Smooth muscle cell (in vitro differentiated cells): ENCODE measurements around the gene CDH24. TPM values are rescaled to one million over a fixed set of nuclear protein-coding genes. Genes with fewer than 3 reads are reported as not detected.

ENCODE experiments used
- DNase-seq: peaks from one replicate; lab custom pipeline; 2025; ENCODE audit not compliant: unreplicated experiment; lab: John Stamatoyannopoulos, UW
- H2AFZ ChIP-seq: fragments of 200-600 bp; sonication (generic); 2 replicates; pipeline ENCODE4 v1.6.0; 2016; ENCODE audit warnings: antibody characterized with exemption, low read depth, mild to moderate bottlenecking
- H3F3A ChIP-seq: fragments of 200-600 bp; sonication (generic); 2 replicates; pipeline ENCODE4 v1.6.0; 2017; ENCODE audit warnings: antibody characterized with exemption, low read depth
- H3K27ac ChIP-seq: fragments of 200-600 bp; sonication (generic); 2 replicates; pipeline ENCODE4 v1.5.1; 2016; ENCODE audit warnings: low read depth, mild to moderate bottlenecking
- H3K27me3 ChIP-seq: fragments of 200-600 bp; sonication (generic); 2 replicates; pipeline ENCODE4 v1.6.1; 2016; ENCODE audit warnings: low read depth, mild to moderate bottlenecking
- H3K36me3 ChIP-seq: fragments of 200-600 bp; sonication (generic); 2 replicates; pipeline ENCODE4 v1.5.1; 2016; ENCODE audit warnings: low read depth
- H3K4me1 ChIP-seq: fragments of 200-600 bp; sonication (generic); 2 replicates; pipeline ENCODE4 v1.5.1; 2016; ENCODE audit warnings: low read depth
- H3K4me2 ChIP-seq: fragments of 200-600 bp; sonication (generic); 2 replicates; pipeline ENCODE4 v1.6.0; 2016; ENCODE audit warnings: mild to moderate bottlenecking
- H3K4me3 ChIP-seq: fragments of 200-600 bp; sonication (generic); 2 replicates; pipeline ENCODE4 v1.5.1; 2016; ENCODE audit warnings: mild to moderate bottlenecking
- H3K79me2 ChIP-seq: fragments of 200-600 bp; sonication (generic); 2 replicates; pipeline ENCODE4 v1.6.0; 2016; ENCODE audit warnings: low read depth, mild to moderate bottlenecking
- H3K9ac ChIP-seq: fragments of 200-600 bp; sonication (generic); 2 replicates; pipeline ENCODE4 v1.6.0; 2016; ENCODE audit warnings: low read depth
- H3K9me3 ChIP-seq: fragments of 200-600 bp; sonication (generic); replicated peaks from 2 replicates; pipeline ENCODE4 v1.5.1; 2016; ENCODE audit warnings: low read depth
- H4K20me1 ChIP-seq: fragments of 200-600 bp; sonication (generic); 2 replicates; pipeline ENCODE4 v1.6.0; 2016; ENCODE audit warnings: low read depth
- CTCF ChIP-seq: fragments of 200-600 bp; sonication (generic); IDR thresholded peaks from 2 replicates; pipeline ENCODE4 v1.5.1; 2017; ENCODE audit warnings: borderline replicate concordance, mild to moderate bottlenecking, antibody characterized with exemption; ENCODE audit not compliant: insufficient read depth, poor library complexity, severe bottlenecking
- WGBS: methylation state at CpG from one replicate; pipeline ENCODE4 v1.1.7; 2016; ENCODE audit warnings: low lambda C conversion rate; 5-methylcytosine and 5-hydroxymethylcytosine counted together
- polyA plus RNA-seq: library from polyadenylated mRNA; unstranded; fragments of >200 nt; fragmentation: Nextera tagmentation; extraction: Ambion mirVana; gene quantifications from 2 replicates; pipeline ENCODE4 v1.2.1, GENCODE V29; 2016
- total RNA-seq: library from RNA; depleted of rRNA; stranded (reverse); fragments of >200 nt; gene quantifications from 2 replicates; pipeline ENCODE4 v1.2.3, GENCODE V29; 2014

CDH24 gene
- total and polyA plus RNA-seq, 2 experiments from 2014 or later, result 5.5 to 6.9 TPM

GRCh38 chr14:23089498-23090253 is 32.4 kb upstream of the CDH24 start:
- no peaks in the 10 kb centered on the region for H3K27me3 ChIP-seq
- H3K4me2 ChIP-seq, result no peak overlapping the region
- peaks cover 82% of the 10 kb centered on the region for H4K20me1 ChIP-seq
- no peak overlapping the region for H3K4me3 ChIP-seq
- no peak for DNase-seq
- no peak overlapping the region for H3K9ac ChIP-seq
- peaks cover 63% of the 10 kb centered on the region for H3K79me2 ChIP-seq
- WGBS, result 88% methylated on average over 12 of the region's 12 CpGs
- H3K36me3 ChIP-seq, result peaks cover 27% of the 10 kb centered on the region
- H3K27ac ChIP-seq, result no peak overlapping the region
- no peak for TF ChIP-seq CTCF
- no peak overlapping the region for H2AFZ ChIP-seq
- no peaks in the 10 kb centered on the region for H3K9me3 ChIP-seq
- H3K4me1 ChIP-seq, result peaks cover 14% of the 10 kb centered on the region
- peaks cover 9% of the 10 kb centered on the region for H3F3A ChIP-seq

GRCh38 chr14:23086565-23086964 is 29.2 kb upstream of the CDH24 start:
- 89% methylated on average over 1 of the region's 1 CpG for WGBS
- Histone ChIP-seq H3K27me3 (no peaks in the 10 kb centered on the region), H4K20me1 (peaks cover 72% of the 10 kb centered on the region), H3K4me3 (no peak overlapping the region), H3K9me3 (no peaks in the 10 kb centered on the region), H3K9ac (no peak overlapping the region), H2AFZ (no peak overlapping the region), H3F3A (peaks cover 15% of the 10 kb centered on the region), H3K4me1 (no peaks in the 10 kb centered on the region), H3K79me2 (peaks cover 42% of the 10 kb centered on the region), H3K27ac (no peak overlapping the region), H3K36me3 (peaks cover 36% of the 10 kb centered on the region), H3K4me2 (no peak overlapping the region)
- DNase-seq, result no peak
- no peak for TF ChIP-seq CTCF

- peaks cover 40% of the 10 kb centered on the region for H3K79me2 ChIP-seq
These were observed 28.1 kb upstream of the CDH24 start for GRCh38 chr14:23085458-23085857.

More at GRCh38 chr14:23085458-23085857, 28.1 kb upstream of the CDH24 start:
- Histone ChIP-seq H3K4me3 (no peak overlapping the region), H3K4me1 (no peaks in the 10 kb centered on the region), H2AFZ (no peak overlapping the region), H3K27me3 (no peaks in the 10 kb centered on the region), H3F3A (peaks cover 24% of the 10 kb centered on the region), H3K27ac (peak overlapping the region; percentile 3), H3K36me3 (peaks cover 45% of the 10 kb centered on the region), H3K9me3 (no peaks in the 10 kb centered on the region), H3K4me2 (no peak overlapping the region), H3K9ac (no peak overlapping the region), H4K20me1 (peaks cover 62% of the 10 kb centered on the region)
- no peak for DNase-seq
- 86% methylated on average over 3 of the region's 3 CpGs for WGBS
- TF ChIP-seq CTCF, result no peak
